HCT116 (cell line): Measurements from ENCODE around the gene MRPL36. TPM values are rescaled to one million over a fixed set of nuclear protein-coding genes. Genes with fewer than 3 reads are reported as not detected.

ENCODE experiments used
- ATAC-seq: fragments of 200-7000 bp; cut with Tn5 transposase; 2 replicates; pipeline ENCODE4 v1.9.1; 2020; ENCODE audit warnings: mild to moderate bottlenecking, moderate library complexity
- BruUV-seq: library from RNA; stranded (reverse); fragments of 400-500 nt; replicated peaks from 2 replicates; lab custom pipeline; 2021; lab: Mats Ljungman, UMichigan
- CTCF ChIA-PET: fragments of 300-600 bp; sonication (Branson Sonifier 250); formaldehyde crosslinking; loops from one replicate; lab custom pipeline; 2021; ENCODE audit warnings: antibody characterized with exemption; lab: Charles Lee
- POLR2A ChIA-PET: fragments of 300-600, 350-600 bp; sonication (Branson Sonifier 250); formaldehyde crosslinking; loops from one replicate; lab custom pipeline; 2021; ENCODE audit warnings: antibody characterized with exemption; lab: Charles Lee
- RAD21 ChIA-PET, 2 experiments: fragments of 300-600 bp; sonication (Branson Sonifier 250); formaldehyde crosslinking; loops; one replicate each; lab custom pipeline; 2023; ENCODE audit warnings: low total read pairs in 2 of 2; ENCODE audit not compliant: uncharacterized antibody in 2 of 2, unreplicated experiment in 2 of 2, low non-redundant PET in 1 of 2; lab: Charles Lee
- DNase-seq: peaks from one replicate; pipeline ENCODE4 v3.0.0-alpha.2; 2010; ENCODE audit warnings: low read depth, low spot score
- H2AFZ ChIP-seq: fragments of 200-600 bp; shearing (Covaris generic), sonication (generic); 2 replicates; pipeline ENCODE4 v1.6.1; 2017; ENCODE audit warnings: low read depth, mixed run types, mixed read lengths, antibody characterized with exemption, low read length; ENCODE audit not compliant: poor library complexity, severe bottlenecking
- H3K27ac ChIP-seq: 2 replicates; pipeline ENCODE4 v1.5.1; 2012; ENCODE audit warnings: low read depth, low read length
- H3K27me3 ChIP-seq: fragments of 200-600 bp; sonication (generic); 2 replicates; pipeline ENCODE4 v1.6.1; 2016; ENCODE audit warnings: mixed run types, low read length, mixed read lengths; ENCODE audit not compliant: insufficient read depth
- H3K36me3 ChIP-seq, 2 experiments: fragments of 200-500 bp in 1 of 2; fragments of 200-600 bp in 1 of 2; sonication (Bioruptor generic) in 1 of 2; sonication (generic) in 1 of 2; 2 replicates each; pipeline versions ENCODE4 v1.5.1 to v1.6.1; 2014 to 2016; ENCODE audit warnings: low read length in 2 of 2, inconsistent platforms in 1 of 2, mixed read lengths in 1 of 2, mixed run types in 1 of 2; ENCODE audit not compliant: insufficient read depth in 2 of 2, control insufficient read depth in 1 of 2
- H3K4me1 ChIP-seq, 2 experiments: fragments of 200-600 bp in 1 of 2; sonication (generic) in 1 of 2; 2 replicates each; pipeline versions ENCODE4 v1.5.1 to v1.6.1; 2012 to 2017; ENCODE audit warnings: low read length in 2 of 2, inconsistent platforms in 1 of 2, mild to moderate bottlenecking in 1 of 2, mixed read lengths in 1 of 2, mixed run types in 1 of 2, moderate library complexity in 1 of 2; ENCODE audit not compliant: insufficient read depth in 2 of 2, control insufficient read depth in 1 of 2
- H3K4me2 ChIP-seq: fragments of 200-600 bp; sonication (generic); 2 replicates; pipeline ENCODE4 v1.6.1; 2017; ENCODE audit warnings: mixed run types, low read length, mixed read lengths
- H3K4me3 ChIP-seq, 2 experiments: fragments of 200-600 bp in 1 of 2; sonication (generic) in 1 of 2; replicated peaks in 1 of 2; 2 replicates each; pipeline ENCODE4 v1.5.1; 2011 to 2016; ENCODE audit warnings: low read length in 2 of 2, control low read depth in 1 of 2, low read depth in 1 of 2, mild to moderate bottlenecking in 1 of 2, mixed read lengths in 1 of 2, mixed run types in 1 of 2
- H3K79me2 ChIP-seq: fragments of 200-600 bp; sonication (generic); 2 replicates; pipeline ENCODE4 v1.6.1; 2017; ENCODE audit warnings: mild to moderate bottlenecking, mixed run types, low read length, moderate library complexity, mixed read lengths; ENCODE audit not compliant: insufficient read depth
- H3K9ac ChIP-seq: fragments of 200-600 bp; sonication (generic); 2 replicates; pipeline ENCODE4 v1.6.1; 2016; ENCODE audit warnings: low read length, mixed read lengths
- H3K9me2 ChIP-seq: fragments of 200-600 bp; sonication (generic), shearing (Covaris generic); 2 replicates; pipeline ENCODE4 v1.6.1; 2017; ENCODE audit warnings: mixed run types, mild to moderate bottlenecking, moderate library complexity; ENCODE audit not compliant: insufficient read depth
- H3K9me3 ChIP-seq, 2 experiments: fragments of 200-500 bp in 1 of 2; fragments of 200-600 bp in 1 of 2; sonication (Bioruptor generic) in 1 of 2; sonication (generic) in 1 of 2; 2 replicates each; pipeline ENCODE4 v1.6.1; 2014 to 2017; ENCODE audit warnings: low read length in 2 of 2, mixed read lengths in 2 of 2, inconsistent platforms in 1 of 2, low read depth in 1 of 2, mild to moderate bottlenecking in 1 of 2, mixed run types in 1 of 2, moderate library complexity in 1 of 2; ENCODE audit not compliant: control insufficient read depth in 1 of 2, insufficient read depth in 1 of 2
- H4K20me1 ChIP-seq: fragments of 200-600 bp; sonication (generic), shearing (Covaris generic); 2 replicates; pipeline ENCODE4 v1.6.1; 2017; ENCODE audit warnings: mixed run types, mild to moderate bottlenecking, moderate library complexity; ENCODE audit not compliant: insufficient read depth
- CEBPB ChIP-seq: IDR thresholded peaks from 2 replicates; pipeline ENCODE4 v1.6.1; 2012; ENCODE audit warnings: low read depth
- EGR1 ChIP-seq: IDR thresholded peaks from 2 replicates; pipeline ENCODE4 v1.6.1; 2012; ENCODE audit warnings: low read depth
- EZH2phosphoT487 ChIP-seq: fragments of 200-600 bp; IDR thresholded peaks from 2 replicates; pipeline ENCODE4 v1.6.1; 2018; ENCODE audit warnings: antibody characterized with exemption, borderline replicate concordance
- JUND ChIP-seq: IDR thresholded peaks from 2 replicates; pipeline ENCODE4 v1.6.1; 2012
- POLR2AphosphoS5 ChIP-seq: IDR thresholded peaks from 2 replicates; pipeline ENCODE4 v1.6.1; 2011; ENCODE audit warnings: mild to moderate bottlenecking, low read depth, low read length, moderate library complexity
- SIN3A ChIP-seq: IDR thresholded peaks from 2 replicates; pipeline ENCODE4 v1.6.1; 2012; ENCODE audit warnings: low read depth
- SP1 ChIP-seq: IDR thresholded peaks from 2 replicates; pipeline ENCODE4 v1.6.1; 2012; ENCODE audit warnings: low read depth
- SRF ChIP-seq: IDR thresholded peaks from 2 replicates; pipeline ENCODE4 v1.6.1; 2012; ENCODE audit warnings: low read depth
- YY1 ChIP-seq: IDR thresholded peaks from 2 replicates; pipeline ENCODE4 v1.6.1; 2011; ENCODE audit warnings: low read length, low read depth, moderate library complexity, mild to moderate bottlenecking; ENCODE audit not compliant: insufficient replicate concordance; ENCODE audit errors: extremely low read depth
- ZFX ChIP-seq: fragments of 450-650 bp; IDR thresholded peaks from 2 replicates; pipeline ENCODE4 v1.6.1; 2017
- intact Hi-C: fragments of 100-400 bp; cut with micrococcal nuclease; formaldehyde crosslinking; loops from 2 replicates; pipeline ENCODE4 v1.10.0; 2022
- total RNA-seq: library from RNA; stranded (reverse); gene quantifications from one replicate; pipeline ENCODE4 v1.2.1, GENCODE V29; 2021; ENCODE audit not compliant: unreplicated experiment
- TF ChIP-seq, protein P1 (sequence below): IDR thresholded peaks from 2 replicates; pipeline ENCODE4 v1.6.1; 2011; ENCODE audit warnings: mild to moderate bottlenecking, low read length, moderate library complexity; ENCODE audit not compliant: insufficient replicate concordance; ENCODE audit errors: extremely low read depth

MRPL36 gene
- total RNA-seq, 1 experiment from 2014 or later, result 71.9 TPM

DNA sequence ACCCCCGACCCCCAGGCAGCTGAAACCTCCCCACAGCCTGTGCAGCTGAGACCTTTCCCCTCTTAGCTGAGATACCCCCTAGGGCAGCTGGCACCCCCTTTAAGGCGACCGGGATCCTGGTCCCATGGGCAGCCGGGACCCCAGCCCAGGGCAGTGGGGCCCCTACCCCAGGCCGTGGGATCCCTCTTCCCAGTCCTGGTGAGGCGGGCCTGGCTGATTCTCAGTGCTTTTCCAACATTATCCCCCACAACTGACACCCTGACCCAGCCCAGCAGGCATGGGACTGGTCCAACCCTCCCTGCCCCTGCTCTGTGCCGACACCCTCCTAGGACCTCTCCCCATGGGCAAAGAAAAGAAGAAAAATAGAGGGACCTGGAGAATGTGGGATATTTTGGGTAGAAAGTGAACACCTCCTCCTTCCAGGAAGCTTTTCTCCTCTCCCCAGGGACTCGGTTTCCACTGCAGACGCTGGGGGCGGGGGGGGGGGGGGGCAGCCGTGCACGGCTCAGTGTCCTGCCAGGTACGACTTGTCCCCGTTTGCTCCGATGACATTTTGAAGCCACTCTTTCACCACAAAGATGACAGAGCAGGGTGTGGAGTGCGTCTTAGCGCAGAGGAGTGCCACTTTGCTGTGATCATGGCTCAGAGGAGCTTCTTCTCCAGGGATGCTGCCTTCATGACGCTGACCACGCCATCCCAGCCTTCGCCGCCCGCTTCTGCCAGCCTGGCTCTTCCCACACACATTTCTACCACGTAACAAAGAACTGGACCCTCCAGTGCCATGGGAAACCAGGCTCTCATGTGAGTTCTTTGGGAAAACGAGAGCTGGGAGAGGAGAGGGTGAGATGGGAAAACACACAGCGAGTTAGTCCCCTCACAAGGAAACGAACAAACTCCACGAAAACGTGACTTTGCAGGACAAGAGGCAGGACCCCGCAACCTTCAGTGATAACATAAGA lies 47.5 kb downstream of the MRPL36 start:
- Histone ChIP-seq H3K27me3 (peaks cover 9% of the 10 kb centered on the region; the same call in 1 of the 2 replicates), H2AFZ (no peak overlapping the region), H3K4me1 (no peaks in the 10 kb centered on the region), H3K9me2 (no peaks in the 10 kb centered on the region), H3K27ac (no peak overlapping the region), H3K79me2 (no peaks in the 10 kb centered on the region), H3K4me3 (no peak overlapping the region), H3K9me3 (no peaks in the 10 kb centered on the region), H4K20me1 (no peaks in the 10 kb centered on the region), H3K4me2 (no peak overlapping the region), H3K9ac (no peak overlapping the region), H3K36me3 (no peaks in the 10 kb centered on the region)
- ATAC-seq (no peak), DNase-seq (no peak)
- RAD21 ChIA-PET, result no interaction called here
- intact Hi-C loops, result no loop called here
- POLR2A ChIA-PET, result no interaction called here
- no TSS peak for BruUV-seq
- CTCF ChIA-PET, result interaction anchor here (1.2 kb wide), 1 partner anchor 11 kb away, joined by 3 read pairs; no protein-coding TSS in a partner anchor
- TF ChIP-seq CEBPB, result no peak
- no peak for TF ChIP-seq YY1
- no peak for TF ChIP-seq EGR1
- no peak for TF ChIP-seq SP1
- TF ChIP-seq SIN3A, result no peak
- TF ChIP-seq ZFX, result no peak
- no peak for TF ChIP-seq SRF
- no peak for TF ChIP-seq EZH2phosphoT487
- TF ChIP-seq JUND, result no peak
- TF ChIP-seq, protein P1, sequence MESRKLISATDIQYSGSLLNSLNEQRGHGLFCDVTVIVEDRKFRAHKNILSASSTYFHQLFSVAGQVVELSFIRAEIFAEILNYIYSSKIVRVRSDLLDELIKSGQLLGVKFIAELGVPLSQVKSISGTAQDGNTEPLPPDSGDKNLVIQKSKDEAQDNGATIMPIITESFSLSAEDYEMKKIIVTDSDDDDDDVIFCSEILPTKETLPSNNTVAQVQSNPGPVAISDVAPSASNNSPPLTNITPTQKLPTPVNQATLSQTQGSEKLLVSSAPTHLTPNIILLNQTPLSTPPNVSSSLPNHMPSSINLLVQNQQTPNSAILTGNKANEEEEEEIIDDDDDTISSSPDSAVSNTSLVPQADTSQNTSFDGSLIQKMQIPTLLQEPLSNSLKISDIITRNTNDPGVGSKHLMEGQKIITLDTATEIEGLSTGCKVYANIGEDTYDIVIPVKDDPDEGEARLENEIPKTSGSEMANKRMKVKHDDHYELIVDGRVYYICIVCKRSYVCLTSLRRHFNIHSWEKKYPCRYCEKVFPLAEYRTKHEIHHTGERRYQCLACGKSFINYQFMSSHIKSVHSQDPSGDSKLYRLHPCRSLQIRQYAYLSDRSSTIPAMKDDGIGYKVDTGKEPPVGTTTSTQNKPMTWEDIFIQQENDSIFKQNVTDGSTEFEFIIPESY, result no peak
- no peak for TF ChIP-seq POLR2AphosphoS5
